Skin of body (tissue), 2 donors: ENCODE results near the gene HDHD5. TPM values are rescaled to one million over a fixed set of nuclear protein-coding genes. Genes with fewer than 3 reads are reported as not detected.

Experiments
- DNase-seq: peaks from one replicate; lab custom pipeline; 2025; lab: John Stamatoyannopoulos, UW
- total RNA-seq: library from RNA; depleted of rRNA; stranded (reverse); fragments of >200 nt; gene quantifications from one replicate; pipeline ENCODE4 v1.2.3, GENCODE V29; 2014

The HDHD5 gene
- total RNA-seq, 1 donor from 2014 or later = 21.4 TPM

DNA sequence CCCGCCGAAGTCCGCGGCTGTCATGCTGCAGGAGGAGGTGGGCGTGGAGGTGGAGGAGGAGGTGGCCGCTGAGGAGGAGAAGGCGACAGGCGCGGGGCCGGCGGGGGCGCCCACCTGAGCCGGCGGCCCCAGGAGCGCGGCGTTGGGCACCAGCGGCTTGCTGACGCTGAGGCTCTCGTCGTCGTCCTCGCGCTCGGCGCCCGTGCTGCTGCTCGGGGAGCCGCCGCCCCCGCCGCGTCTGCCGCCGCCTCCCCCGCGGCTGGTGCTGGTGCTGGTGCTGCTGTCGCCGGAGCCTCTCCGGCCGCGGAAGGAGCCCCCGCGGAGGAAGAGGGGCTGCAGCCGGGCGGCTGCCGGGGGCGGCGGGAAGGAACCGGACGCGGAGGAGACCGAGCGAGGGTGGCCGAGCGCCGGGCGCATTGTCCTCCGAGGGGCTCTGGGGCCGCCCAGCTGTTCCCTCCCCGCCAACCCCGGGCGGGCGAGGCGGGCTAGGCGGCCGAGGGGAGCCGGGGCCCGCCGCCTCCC, 38.3 kb downstream of the HDHD5 start:
- DNase-seq = no peak

DNA sequence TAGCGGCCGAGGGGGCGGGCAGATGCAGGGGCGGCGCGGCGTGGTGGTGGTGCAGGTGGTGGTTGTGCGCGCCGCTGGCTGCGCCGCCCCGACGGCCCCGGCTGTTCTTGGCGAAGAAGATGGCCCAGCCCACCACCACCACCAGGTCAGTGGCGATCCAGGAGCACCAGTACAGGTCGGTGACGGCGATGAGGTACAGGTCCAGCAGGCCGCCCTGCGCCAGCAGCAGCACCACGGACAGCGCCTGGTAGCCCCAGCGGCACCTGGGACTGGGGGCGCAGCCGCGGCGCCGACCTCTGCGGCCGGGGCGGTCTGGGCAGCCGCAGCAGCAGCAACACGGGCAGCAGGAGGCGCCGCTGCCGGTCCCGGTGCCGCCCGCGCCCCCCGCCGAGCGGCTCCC, 38.8 kb downstream of the HDHD5 start:
- no peak for DNase-seq

DNA sequence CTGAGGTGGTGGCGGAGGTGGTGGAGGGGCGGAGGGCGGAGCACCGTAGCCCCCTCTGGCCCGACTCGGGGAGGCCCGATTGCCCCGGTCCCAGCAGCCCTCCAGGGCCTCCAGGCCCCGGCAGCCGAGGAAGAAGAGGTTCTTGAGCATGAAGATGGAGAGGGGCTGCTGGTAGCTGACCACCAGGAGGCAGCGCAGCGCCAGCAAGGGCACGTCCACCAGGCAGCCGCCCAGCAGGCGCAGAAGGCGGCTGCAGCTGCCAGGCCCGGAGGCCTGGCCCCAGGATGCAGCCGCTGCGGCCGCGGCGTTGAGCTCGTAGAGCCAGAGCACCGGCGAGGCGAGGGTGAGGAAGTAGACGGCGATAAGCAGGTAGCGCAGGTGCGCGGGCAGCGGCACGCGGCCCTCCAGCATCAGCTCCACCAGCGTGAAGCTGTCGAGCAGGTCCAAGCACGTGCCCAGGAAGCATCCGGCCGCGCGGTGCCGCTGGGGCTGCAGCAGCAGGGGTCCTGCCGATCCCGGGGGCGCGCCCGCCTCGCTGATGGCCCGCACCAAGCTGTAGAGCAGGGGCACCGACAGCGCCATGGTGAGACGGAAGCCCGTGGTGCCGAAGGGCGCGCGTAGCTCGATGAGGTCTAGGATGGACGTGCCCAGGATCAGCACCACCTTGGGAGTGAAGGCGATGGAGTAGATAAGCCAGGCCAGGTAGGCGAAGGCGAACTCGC, 39.4 kb downstream of the HDHD5 start:
- no peak for DNase-seq

DNA sequence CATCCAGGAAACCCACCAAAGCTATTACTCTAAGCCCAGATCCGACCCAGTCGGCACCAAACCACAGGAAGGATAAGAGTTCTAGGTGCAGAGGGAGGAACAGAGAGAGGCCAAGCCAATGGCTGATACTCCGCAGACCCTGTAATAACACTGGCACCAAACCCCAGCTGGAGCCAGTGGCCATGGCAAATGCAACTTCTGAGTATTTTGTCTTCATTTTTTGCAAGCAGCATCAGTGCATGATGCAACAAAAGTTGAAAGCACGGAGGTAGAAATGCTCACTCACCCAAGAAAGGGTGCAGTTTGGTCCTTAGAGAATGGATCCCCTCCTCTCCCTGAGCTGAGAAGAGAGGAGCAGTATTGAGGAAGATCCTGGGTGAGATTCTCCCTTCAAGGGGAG, 40.7 kb downstream of the HDHD5 start:
- DNase-seq = no peak

DNA sequence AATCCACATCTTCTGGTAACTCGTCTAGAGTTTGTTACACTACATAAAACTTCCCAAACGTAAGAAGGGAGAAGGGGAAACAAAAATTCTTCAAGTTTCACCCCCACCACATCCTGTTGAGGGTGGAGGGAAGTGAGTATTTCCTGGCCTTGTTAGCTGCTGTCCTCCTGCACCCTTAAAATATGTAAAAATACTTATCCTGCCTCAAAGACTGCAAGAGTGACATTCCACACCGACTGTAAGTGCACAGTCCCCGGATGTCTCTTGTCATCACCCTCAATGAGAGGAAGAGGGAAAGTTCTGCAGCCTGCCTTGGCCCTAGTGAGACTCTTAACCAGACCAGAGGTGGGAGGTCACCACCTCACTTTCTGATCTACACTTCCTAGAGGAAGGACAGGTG, 41.2 kb downstream of the HDHD5 start:
- DNase-seq = no peak

DNA sequence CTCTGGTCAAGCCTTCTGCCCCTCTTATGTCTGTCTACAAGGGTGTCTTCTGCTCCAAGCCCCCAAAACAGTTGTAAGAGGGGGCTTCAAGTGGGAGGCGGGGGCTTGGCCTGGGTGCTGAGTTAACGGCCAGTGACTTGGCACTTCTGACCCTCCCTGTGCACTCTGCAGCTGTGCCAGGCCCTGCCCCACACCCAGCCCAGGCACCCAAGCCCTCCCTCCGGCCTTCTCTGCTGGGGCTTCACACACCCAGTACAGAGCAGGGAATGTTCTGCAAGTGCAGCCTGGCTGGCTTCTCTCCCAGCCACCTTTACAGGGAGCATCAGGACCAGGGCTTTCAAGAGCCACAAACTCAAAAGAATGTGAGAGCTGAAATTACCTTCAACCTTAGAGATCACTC, 41.7 kb downstream of the HDHD5 start:
- DNase-seq = no peak

DNA sequence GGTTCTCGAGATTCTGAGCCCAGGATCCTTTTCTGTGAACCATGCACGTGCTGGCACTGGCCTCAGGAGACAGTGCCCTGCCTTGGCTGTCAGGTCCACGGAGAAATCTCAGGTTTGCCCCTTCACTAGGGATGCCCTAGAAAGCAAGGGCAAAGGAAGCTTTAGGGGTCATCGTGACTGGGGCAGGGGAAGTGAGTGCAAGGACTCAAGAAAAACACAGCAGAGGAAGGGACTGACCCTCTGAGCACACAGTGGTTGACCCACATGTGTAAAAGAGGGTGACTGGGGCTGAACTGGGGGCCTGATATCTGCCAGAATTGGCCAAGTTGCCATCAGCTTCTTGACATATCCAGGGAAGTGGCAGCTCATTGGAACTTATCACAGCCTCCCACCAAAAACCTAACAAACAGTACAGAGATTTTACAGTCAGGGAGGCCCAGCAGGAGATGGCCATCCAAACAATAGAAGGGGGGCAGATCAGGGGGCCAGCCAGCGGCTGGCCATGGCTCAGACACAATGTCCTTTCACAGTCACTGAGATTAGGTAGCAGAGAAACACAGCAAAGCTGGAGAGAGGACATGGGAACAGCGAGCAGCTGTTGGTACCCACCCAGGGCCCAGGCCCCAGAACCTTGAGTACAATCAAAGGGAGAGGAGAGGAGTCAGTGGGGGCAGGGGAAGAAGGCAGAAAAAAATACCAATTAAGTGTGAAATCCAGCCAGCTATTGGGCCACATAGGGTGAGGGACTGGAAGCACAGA, 42.3 kb downstream of the HDHD5 start:
- no peak for DNase-seq

DNA sequence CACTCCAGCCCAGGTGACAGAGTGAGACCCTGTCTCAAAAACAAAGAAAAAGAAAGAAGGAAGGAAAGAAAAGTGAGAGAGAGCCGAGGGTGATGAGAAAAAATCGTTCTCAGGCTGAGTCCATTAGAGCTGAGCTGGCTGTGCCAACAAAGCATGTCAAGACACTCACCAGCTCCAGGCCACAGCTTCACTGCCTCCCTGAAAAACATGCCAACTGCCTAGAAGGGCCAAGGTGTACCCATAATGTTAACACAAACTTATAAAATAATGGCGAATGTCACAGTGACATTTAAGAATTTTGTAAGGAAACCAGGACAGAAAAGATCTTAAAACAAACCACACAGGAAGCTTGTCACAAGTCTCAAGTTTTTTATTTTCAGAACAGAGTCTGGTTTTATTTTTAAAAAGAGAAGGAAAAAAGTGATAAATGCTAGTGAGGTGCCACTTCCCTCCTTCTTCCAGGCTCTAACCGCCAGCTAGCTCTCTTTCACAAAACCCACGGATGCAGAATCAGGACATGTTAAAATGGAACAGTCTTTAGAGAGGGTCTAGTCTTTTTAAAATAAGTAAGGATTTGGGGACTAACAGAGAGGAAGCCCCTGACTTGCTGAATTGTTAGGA, 43.0 kb downstream of the HDHD5 start:
- DNase-seq = no peak

DNA sequence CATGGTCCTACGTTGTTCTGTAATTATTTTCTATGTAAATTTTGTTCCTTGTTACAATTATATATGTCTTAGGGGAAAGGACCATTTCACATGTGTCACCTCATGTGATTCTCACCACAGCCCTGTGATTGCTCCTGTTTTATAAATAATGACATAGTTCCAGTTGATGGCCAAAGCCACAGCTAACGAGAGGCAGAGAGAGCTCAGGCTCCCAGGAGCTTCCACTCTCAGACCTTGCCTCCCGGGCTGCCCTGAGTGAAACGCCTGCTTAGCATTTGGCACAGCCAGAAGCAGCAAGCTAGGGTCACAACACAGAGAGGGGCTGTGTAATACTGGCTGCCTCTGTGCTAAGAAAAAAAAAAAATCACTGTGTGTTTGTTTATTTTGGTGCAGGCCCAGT, 43.8 kb downstream of the HDHD5 start:
- DNase-seq = no peak

DNA sequence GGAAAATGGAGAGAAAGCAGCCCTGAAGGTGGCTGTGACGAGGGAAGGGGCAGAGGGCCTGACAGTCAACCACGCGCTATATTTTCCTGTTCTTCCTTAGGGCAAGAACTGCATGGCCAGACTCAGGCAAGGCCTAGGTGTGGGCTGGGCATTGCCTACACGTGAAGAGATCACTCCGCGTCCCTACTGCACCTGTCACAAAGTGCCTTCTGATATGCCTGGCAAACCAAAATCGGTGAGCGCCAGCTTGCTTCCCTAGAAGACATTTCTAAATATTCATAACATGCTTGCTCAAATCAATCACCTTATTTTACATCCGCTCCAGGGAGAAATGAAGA, 44.2 kb downstream of the HDHD5 start:
- no peak for DNase-seq

DNA sequence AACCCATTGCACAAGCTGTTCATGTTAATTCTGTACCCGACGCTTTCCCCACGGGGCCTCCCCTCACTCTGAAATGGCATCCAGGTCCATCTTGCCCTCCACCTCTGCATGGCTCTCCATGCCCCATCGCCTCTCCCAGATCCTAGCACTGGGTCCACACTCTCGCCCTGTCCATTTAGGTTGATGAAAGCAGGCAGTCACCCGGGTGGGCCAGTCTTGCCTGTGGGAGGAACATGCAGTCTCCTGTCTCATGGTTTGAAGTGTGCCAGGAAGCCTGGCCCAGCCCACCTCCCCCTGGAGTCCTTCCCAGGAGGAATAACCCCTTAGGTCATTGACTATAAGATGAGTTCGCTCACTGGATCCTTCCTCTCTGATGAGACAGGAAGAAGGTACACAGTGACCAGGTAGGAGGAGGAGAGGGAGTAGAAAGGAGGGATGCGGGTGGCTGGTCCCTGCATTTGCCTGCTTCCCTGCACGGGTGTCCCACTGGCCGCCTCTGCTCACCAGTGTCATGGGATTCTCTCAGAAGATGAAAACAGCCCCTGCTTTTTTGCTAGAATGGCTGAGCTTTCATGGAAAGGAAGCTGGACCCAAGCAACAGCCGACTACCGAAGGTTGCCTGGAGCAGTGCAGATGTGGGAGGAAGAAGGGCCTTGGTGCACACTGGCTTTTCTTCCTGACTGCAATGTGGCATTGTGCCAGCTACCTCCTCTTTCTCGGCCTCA, 44.7 kb downstream of the HDHD5 start:
- no peak for DNase-seq

DNA sequence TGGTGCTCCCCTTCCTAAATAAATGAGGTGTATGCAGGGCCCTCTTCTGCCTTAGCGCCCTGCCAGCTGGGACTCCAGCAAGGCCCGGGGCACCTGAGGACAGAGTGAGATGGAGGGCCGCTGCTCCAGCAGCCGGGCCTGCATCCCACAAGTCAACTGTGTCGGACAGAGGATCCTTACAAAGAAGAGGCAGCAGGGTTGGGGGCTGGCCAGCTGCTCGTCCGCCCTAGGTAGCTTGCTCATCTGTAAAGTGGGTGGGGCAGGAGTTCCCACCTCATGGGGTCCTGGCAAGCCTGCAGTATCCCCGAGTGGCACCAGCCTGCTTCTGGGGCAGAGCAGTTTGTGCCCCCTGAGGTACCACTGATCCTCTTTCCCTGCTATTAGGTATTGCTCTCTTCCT, 45.5 kb downstream of the HDHD5 start:
- no peak for DNase-seq

DNA sequence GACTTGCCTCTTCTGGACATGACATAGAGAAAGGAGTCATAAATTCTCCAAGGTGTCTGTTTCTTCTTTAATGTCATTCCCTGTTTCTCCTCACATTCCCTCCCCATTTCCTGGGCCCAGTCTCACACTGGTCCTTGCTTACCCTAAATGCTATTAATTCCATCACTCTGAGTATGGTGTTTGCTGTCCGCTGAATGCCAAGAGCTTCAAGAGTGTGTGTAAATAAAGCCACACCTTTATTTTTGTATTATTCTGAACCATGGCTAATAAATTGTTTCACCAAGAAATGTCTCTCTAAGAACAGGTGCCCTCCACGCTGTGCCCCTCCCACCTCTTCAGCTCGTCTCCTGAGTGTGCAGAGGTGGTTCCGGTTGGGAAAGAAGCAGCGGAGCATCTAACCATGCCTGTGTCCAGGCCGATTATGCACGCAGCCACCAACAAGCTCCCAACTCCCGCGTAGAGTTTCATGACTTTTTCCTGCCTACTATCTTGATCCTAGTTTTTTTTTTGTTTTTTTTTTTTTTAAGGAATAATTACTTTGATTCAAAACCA, 46.5 kb downstream of the HDHD5 start:
- DNase-seq = no peak

DNA sequence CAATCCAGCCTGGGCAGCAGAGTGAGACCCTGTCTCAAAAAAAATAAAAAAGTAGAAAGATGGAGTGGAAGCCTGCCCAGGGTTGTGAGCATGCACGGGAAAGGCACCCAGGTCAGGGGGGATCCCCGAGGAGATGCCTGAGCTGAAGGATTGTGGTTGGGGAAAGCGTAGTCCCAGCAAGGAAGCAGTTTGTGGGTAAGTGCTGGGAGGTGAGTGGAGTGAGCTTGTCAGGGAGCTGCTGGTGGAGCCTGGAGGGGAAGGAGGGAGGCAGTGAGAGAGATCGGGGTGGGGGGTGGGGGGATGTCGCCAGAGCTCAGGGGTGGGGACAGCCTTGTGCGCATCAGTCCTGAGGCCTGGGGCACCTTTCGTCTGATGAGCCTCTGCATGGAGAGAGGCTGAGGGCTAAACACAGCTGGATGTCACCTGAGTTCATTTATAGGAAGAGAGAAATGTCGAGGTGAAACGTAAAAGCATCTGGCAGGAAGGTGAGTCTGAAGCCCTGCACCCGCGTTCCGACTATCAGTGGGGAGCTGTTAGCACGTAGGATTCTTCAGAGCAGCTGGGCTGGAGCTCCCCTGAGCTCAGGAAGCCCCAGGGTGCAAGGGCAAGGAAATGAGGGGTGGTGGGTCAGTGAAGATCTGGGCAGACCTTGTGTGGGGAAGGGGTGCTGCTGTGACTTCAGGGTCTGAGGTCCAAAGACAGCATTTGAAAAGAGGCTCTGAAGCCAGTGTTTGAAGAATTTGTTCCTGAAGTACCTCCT, 48.1 kb downstream of the HDHD5 start:
- DNase-seq = no peak

DNA sequence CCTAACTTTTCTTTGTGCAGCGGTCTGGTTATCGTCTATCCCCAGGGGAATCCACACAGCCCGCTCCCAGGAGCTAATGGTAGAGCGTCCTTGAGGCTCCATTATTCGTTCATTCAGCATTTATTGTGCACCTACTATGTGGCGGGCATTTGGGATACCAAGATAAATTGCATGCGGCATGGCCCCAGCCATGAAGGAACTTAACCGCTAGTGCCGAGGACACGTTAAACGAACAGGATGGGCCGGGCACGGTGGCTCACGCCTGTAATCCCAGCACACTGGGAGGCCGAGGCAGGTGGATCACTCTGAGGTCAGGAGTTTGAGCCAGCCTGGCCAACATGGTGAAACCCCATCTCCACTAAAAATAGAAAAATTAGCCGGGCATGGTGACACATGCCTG, 49.1 kb downstream of the HDHD5 start:
- DNase-seq = no peak

DNA sequence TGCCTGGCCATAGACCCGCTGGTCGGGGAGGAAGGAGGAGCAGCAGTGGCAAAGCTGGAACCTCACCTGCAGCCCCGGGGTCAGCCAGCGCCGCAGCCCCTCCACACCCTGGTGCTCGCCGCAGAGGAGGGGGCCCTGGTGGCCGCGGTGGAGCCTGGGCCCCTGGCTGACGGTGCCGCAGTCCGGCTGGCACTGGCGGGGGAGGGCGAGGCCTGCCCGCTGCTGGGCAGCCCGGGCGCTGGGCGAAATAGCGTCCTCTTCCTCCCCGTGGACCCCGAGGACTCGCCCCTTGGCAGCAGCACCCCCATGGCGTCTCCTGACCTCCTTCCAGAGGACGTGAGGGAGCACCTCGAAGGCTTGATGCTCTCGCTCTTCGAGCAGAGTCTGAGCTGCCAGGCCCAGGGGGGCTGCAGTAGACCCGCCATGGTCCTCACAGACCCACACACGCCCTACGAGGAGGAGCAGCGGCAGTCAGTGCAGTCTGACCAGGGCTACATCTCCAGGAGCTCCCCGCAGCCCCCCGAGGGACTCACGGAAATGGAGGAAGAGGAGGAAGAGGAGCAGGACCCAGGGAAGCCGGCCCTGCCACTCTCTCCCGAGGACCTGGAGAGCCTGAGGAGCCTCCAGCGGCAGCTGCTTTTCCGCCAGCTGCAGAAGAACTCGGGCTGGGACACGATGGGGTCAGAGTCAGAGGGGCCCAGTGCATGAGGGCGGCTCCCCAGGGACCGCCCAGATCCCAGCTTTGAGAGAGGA, 49.8 kb downstream of the HDHD5 start:
- no peak for DNase-seq

DNA sequence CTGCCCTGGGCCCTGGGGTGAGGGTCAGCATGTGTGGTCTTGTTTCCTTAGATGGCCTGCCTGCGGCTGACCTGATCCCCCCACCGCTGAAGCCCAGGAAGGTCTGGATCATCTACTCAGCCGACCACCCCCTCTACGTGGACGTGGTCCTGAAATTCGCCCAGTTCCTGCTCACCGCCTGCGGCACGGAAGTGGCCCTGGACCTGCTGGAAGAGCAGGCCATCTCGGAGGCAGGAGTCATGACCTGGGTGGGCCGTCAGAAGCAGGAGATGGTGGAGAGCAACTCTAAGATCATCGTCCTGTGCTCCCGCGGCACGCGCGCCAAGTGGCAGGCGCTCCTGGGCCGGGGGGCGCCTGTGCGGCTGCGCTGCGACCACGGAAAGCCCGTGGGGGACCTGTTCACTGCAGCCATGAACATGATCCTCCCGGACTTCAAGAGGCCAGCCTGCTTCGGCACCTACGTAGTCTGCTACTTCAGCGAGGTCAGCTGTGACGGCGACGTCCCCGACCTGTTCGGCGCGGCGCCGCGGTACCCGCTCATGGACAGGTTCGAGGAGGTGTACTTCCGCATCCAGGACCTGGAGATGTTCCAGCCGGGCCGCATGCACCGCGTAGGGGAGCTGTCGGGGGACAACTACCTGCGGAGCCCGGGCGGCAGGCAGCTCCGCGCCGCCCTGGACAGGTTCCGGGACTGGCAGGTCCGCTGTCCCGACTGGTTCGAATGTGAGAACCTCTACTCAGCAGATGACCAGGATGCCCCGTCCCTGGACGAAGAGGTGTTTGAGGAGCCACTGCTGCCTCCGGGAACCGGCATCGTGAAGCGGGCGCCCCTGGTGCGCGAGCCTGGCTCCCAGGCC, 50.6 kb downstream of the HDHD5 start:
- no peak for DNase-seq

DNA sequence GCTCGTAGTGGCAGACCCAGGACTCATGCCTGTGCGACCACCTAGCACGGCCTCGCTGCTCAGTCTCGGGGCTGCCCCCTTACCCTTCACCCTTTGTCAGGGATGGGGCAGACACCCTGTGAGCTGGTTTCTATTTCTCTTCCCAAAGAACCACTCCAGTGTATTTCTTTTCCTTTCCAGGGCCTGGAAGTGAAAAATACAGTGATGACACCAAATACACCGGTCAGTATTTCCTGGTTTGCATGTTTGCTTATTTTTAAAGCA, 51.6 kb downstream of the HDHD5 start:
- DNase-seq = no peak

DNA sequence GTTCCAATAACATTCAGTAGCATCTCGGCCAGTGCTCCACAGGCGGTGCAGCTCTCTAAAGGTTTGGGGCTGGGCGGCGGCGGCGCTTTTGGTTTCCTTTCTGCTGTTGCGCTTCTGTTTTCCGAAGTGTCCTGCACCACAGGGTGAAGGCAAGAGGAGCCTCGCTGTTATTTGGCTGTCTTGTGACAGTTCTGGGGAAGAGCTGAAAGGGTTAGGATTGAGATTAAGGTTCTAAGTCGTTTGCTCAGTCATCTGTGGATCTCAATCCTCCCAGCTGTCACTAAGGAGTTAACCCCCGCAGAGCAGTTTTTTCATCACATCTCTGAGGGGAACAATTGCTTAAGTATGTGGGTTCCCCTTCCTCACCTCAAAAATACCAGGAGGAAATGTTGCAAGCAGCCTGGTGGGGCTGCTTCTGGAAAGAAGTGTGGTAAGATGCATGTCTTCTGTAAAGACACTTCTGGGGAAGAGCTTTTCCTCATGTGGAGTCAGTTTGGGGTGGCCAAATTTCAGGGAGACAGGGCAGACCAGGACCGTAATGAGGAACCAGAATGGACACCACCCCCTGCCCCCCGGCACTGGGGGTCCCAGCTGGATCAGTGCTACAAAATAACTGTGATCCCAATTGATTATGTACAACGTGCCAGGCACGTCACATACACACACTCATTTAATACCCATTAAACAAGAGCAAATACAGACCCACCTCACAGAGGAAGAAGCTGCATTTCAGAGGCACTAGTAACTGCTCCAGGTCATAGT, 52.1 kb downstream of the HDHD5 start:
- no peak for DNase-seq
